Fibroblast of pulmonary artery (primary cell): ENCODE results near the gene CSTF3.

Experiments
- DNase-seq: peaks from one replicate; pipeline ENCODE4 v3.0.0-alpha.2; 2010; ENCODE audit warnings: low read depth
- H3K4me3 ChIP-seq: replicated peaks from 2 replicates; pipeline ENCODE4 v1.5.1; 2011; ENCODE audit warnings: low read depth, mild to moderate bottlenecking, control low read depth, low read length, moderate library complexity
- CTCF ChIP-seq: IDR thresholded peaks from 2 replicates; pipeline ENCODE4 v1.5.1; 2011; ENCODE audit warnings: mild to moderate bottlenecking, control low read depth, low read length, inconsistent platforms; ENCODE audit errors: missing control alignments

Gene CSTF3

GRCh38 chr11:33191467-33191866, 30.2 kb upstream of the CSTF3 start:
- no peak overlapping the region for H3K4me3 ChIP-seq
- no peak for DNase-seq
- TF ChIP-seq CTCF: no peak

- no peak overlapping the region for H3K4me3 ChIP-seq
- no peak for DNase-seq
- no peak for TF ChIP-seq CTCF
Measured at GRCh38 chr11:33187998-33188722, 26.9 kb upstream of the CSTF3 start.

- no peak overlapping the region for H3K4me3 ChIP-seq
- no peak for TF ChIP-seq CTCF
- no peak for DNase-seq
Measured at GRCh38 chr11:33185756-33186155, 24.5 kb upstream of the CSTF3 start.

- no peak for DNase-seq
- no peak for TF ChIP-seq CTCF
- no peak overlapping the region for H3K4me3 ChIP-seq
Measured at GRCh38 chr11:33182246-33182878, 21.1 kb upstream of the CSTF3 start.

GRCh38 chr11:33179348-33179803, 18.1 kb upstream of the CSTF3 start:
- peak; percentile 72 for DNase-seq
- no peak overlapping the region for H3K4me3 ChIP-seq
- TF ChIP-seq CTCF: no peak

- DNase-seq: no peak
- no peak overlapping the region for H3K4me3 ChIP-seq
- no peak for TF ChIP-seq CTCF
Measured at GRCh38 chr11:33178443-33179180, 17.3 kb upstream of the CSTF3 start.
